GM21447 (cell line): ENCODE data around the gene KREMEN1.
"Not testable (repeated sequence)": the region's sequence is repeated elsewhere in the genome, so short reads cannot be mapped to it uniquely, and the experiment has no call there.

Experiments
- ATAC-seq: cut with Tn5 transposase; IDR thresholded peaks from one replicate; pipeline ENCODE4 v1.9.1; 2021; ENCODE audit not compliant: unreplicated experiment

Gene KREMEN1, protein sequence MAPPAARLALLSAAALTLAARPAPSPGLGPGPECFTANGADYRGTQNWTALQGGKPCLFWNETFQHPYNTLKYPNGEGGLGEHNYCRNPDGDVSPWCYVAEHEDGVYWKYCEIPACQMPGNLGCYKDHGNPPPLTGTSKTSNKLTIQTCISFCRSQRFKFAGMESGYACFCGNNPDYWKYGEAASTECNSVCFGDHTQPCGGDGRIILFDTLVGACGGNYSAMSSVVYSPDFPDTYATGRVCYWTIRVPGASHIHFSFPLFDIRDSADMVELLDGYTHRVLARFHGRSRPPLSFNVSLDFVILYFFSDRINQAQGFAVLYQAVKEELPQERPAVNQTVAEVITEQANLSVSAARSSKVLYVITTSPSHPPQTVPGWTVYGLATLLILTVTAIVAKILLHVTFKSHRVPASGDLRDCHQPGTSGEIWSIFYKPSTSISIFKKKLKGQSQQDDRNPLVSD

GRCh38 chr22:29072979-29073617, at the start of gene KREMEN1:
TSS of gene KREMEN1 (plus strand) at chr22:29073035. CDS start at chr22:29073131, 96 bp downstream.
- no peak for ATAC-seq

DNA sequence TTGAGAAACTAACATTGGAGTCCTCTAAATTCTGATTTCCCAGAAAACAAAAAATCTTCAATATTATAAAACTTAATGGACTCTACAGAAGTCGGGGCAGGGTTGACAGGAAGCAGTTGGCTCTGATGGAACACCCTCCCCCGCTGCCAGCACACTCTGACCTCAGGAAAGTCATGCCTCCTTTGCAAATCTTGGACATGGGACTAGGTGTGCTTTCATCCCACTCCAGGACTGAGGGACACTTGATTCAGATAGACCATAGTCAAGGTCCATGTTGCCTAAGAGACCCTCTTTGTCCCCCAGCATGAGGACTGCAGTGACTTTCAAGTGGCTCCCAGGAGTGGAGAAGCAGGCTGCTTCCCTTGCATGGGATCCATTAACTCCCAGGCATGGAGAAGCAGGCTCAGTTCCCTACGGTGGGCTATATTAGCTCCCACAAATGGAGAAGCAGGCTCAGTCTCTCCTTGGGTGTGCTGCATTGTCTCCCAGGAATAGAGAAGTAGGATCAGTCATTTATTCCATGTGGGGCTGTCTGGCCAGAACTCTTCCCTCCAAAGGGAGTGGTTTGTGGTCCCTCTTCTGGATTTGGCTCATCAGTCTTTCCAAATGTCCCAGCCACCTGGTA, 49.6 kb upstream of the KREMEN1 start:
- no peak for ATAC-seq

DNA sequence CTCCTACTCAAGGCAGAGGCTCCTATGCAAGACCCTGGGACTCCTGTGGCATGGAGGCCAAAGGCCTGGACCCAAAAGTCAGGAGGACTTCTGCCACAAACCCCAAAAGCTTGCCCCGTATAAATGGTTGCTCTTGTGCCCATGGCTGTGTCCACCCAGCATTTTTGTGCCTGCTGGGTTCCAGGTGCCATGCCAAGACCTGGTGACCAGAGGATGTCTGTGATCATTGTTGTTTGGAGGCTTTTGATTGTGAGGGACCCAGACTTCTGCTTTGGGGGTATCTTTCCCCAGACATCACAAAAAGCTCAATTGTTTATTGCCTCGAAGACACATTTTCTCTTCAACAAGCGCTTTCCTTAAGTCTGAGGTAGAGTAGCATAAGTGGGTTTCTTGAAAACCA, 46.3 kb upstream of the KREMEN1 start:
- no peak for ATAC-seq

DNA sequence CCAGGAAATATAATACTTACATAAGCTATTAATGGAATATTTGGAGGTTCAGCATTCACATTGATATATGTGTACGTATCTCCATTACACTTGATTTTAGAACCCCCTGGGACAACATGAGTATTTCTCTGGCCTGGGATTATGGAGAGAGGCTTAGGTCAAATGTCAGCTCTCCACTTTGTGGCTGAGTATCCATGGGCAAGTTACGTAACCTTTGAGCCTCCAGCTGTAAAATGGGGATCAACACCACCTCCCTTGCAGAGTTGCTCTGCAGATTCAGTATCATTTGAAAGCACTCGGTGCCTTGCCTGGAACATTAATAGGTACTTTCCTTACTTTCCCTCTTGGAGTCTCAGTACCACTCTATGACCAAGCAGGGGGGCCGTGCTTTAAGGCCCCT, 44.4 kb upstream of the KREMEN1 start:
- no peak for ATAC-seq

DNA sequence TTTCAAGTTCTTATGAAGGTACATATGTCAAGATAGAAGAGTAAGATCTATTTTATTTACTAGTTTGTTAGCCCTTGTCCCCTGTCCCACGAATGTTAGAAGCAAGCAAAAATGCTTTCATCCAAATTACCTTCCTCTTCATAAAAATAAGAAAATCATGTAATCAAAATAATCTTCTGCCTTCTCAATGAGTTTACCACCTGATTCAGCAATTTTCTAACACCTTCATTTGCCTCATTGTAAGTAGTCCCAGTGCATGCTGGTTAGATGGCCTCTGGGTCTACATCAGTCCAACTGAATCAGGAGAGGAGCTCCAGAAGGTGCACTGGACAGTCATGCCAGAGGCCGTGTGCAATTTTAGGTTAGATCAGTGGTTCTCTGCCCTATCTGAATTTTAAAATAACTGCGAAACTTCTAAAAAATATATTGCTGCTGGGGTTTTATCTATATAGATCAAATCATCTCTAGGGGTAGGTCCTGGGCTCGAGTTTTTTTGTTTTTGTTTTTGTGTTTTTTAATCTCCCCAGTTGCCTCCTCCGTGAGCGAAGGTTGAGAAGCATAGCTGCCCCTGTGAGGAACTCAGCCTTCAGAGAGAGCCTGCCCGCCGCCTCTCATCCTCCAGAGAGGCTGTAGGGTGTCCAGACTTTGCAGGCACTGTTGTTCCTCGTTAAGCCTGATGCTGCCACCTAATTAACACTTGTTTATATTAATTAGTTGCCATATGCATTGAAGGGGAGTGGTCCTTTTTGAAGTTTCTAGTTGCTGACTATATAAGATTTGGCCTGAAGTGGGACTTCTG, 43.4 kb upstream of the KREMEN1 start:
- no peak for ATAC-seq

DNA sequence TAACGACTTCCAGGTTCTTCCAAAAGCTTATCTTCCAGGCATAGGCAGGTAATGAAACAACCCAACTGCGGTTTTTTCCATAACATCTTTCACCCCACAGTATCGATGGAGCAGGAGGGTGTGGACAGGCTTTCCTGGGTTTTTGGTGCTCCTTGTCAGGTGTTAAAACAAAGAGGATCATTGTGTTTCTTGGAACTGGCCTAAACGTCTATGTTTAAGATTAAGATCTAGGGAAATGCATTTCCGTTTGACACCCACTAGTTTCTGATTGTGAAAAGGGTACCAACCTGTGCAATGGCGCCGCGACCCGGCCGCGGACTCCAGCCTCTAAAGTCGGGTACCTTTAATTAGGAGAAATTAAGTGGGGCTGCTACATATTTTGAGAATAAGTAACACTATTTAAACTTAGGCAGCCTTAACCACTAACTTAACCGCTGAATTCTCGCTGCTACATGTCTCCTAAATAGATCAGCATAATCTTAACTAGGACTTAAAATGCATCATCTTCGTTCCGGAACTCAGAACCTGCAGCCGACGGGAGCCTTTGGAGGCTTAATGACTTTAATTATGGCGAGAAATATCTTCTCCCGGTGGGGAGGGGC, 42.7 kb upstream of the KREMEN1 start:
- no peak for ATAC-seq

DNA sequence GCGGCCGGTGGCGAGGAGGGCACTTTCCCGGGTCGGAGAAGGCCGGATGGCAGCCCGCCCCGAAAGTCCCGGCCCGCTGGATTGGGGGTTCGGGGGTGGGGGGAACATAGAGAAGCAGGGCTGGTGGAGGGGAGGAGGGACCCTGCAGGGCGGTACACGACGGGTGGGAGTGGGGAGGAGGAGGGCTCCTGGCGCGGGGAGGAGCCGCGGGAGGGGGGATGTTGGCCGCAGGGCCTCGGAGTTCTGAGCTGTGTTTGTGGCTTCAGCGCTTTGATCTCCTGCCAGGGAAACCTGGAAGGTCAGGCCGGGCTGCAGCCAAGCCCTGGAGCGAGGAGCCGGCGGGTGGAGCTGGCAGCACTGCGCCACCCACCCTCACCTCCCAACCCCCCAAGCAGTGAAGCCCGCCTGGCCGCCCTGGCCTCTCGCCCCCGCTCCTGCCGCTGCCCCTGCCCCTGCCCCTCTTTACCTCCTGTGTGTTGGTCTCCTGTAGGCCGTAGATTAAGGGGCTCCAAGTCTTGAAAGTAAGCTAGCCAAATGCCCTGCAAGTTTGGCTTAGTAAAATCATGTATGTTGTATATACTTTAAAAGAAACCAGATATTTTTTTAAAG, 42.1 kb upstream of the KREMEN1 start:
- no peak for ATAC-seq

- ATAC-seq: no peak
Measured at GRCh38 chr22:29031227-29032011, 41.4 kb upstream of the KREMEN1 start.

DNA sequence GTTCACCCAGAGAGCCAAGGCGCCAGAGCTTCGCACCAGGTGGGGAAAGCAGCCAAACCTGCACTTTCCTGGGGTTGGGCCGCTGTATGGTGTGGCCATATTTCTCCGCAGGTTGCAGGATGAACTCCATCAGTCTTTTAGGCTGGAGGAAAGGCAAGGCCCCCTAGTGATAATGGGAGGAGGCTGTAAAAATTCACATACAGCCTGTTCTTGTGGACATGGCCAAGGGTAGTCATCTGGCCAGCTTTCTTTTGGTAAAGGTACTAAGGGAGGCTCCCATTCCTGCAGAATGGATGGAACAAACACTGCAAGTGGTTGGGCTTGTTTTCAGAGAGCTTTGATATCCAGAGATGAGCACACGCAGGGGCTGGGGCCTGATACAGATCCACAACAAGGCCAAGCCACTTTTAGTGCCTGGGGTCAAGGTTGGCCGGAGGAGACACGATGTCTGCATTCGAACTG, 40.8 kb upstream of the KREMEN1 start:
- ATAC-seq: no peak

- no peak for ATAC-seq
Measured at GRCh38 chr22:29032584-29032983, 40.3 kb upstream of the KREMEN1 start.

GRCh38 chr22:29037340-29037932, 35.4 kb upstream of the KREMEN1 start:
- no peak for ATAC-seq

- no peak for ATAC-seq
Measured at GRCh38 chr22:29039148-29039547, 33.7 kb upstream of the KREMEN1 start.

GRCh38 chr22:29039684-29040083, 33.2 kb upstream of the KREMEN1 start:
- not testable (repeated sequence) for ATAC-seq

- ATAC-seq: no peak
Measured at GRCh38 chr22:29040385-29041275, 32.2 kb upstream of the KREMEN1 start.

GRCh38 chr22:29041408-29041807, 31.4 kb upstream of the KREMEN1 start:
- ATAC-seq: no peak

- ATAC-seq: no peak
Measured at GRCh38 chr22:29043906-29044575, 28.8 kb upstream of the KREMEN1 start.

DNA sequence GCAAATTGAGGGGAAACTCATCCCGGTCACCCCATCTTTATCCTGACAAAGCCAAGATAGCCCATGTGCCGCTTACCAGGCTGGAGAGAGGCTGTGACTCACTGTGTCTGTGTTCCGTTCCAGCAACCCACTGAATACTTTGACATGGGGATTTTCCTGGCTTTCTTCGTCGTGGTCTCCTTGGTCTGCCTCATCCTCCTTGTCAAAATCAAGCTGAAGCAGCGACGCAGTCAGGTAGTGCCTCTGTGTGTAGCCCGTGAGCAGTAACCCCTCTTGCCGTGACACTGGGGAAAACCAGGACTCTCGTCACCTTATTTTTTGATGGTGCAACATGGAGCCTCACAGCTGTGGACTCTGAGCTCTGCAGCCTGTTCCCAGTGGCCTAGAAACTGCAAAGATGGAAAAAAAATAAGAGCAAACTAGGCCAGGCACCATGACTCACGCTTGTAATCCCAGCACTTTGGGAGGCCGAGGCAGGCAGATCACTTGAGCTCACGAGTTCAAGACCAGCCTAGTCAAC, 28.1 kb upstream of the KREMEN1 start:
- no peak for ATAC-seq
